Psoas muscle (tissue), 8 donors: ENCODE data around the gene DMAC2. TPM values are rescaled to one million over a fixed set of nuclear protein-coding genes. Genes with fewer than 3 reads are reported as not detected.
A peak's percentile ranks its signal among the peaks of the same experiment; 100 is the strongest.

ENCODE experiments used
- ATAC-seq, 4 donors: fragments of 200-7000 bp; cut with Tn5 transposase; one replicate each; pipeline ENCODE4 v1.9.1; 2020; ENCODE audit warnings: moderate library complexity in 3 of 4, mild to moderate bottlenecking in 2 of 4
- DNase-seq, 2 donors: peaks; one replicate each; pipeline ENCODE4 v3.0.0-alpha.2; 2020
- H3K27ac ChIP-seq: fragments of 200-600 bp; one replicate; pipeline ENCODE4 v1.8.0; 2022
- H3K27me3 ChIP-seq, 3 donors: fragments of 200-600 bp in 1 of 3; one replicate each; pipeline versions ENCODE4 v1.6.1 to v1.8.0; 2013 to 2022; ENCODE audit warnings: low read length in 2 of 3, mild to moderate bottlenecking in 2 of 3, moderate library complexity in 1 of 3; ENCODE audit not compliant: insufficient read depth in 3 of 3
- H3K36me3 ChIP-seq, 2 donors: fragments of 200-600 bp in 1 of 2; one replicate each; pipeline versions ENCODE4 v1.6.1 to v1.8.0; 2013 to 2022; ENCODE audit warnings: low read depth in 1 of 2, mild to moderate bottlenecking in 1 of 2, moderate library complexity in 1 of 2; ENCODE audit not compliant: insufficient read depth in 1 of 2
- H3K4me1 ChIP-seq: fragments of 200-600 bp; one replicate; pipeline ENCODE4 v1.8.0; 2022
- H3K4me3 ChIP-seq: fragments of 200-600 bp; one replicate; pipeline ENCODE4 v1.8.0; 2022; ENCODE audit warnings: mild to moderate bottlenecking
- H3K9me3 ChIP-seq: fragments of 200-600 bp; one replicate; pipeline ENCODE4 v1.8.0; 2022
- CTCF ChIP-seq: fragments of 200-600 bp; IDR thresholded peaks from one replicate; pipeline ENCODE4 v1.8.0; 2022; ENCODE audit warnings: antibody characterized with exemption
- WGBS, 3 donors: extraction: QIAGEN DNeasy Blood & Tissue Kit; methylation state at CpG; one replicate each; pipeline versions ENCODE4 v1.1.6 to v1.1.7; 2013; 5-methylcytosine and 5-hydroxymethylcytosine counted together
- intact Hi-C, 2 donors: fragments of 100-400 bp; cut with DNase I; formaldehyde crosslinking; loops; one replicate each; pipeline versions ENCODE4 v1.11.0 to v1.14.2; 2022
- polyA plus RNA-seq, 3 donors: library from polyadenylated mRNA; stranded (reverse); fragments of 200-250 nt; gene quantifications; one replicate each; pipeline ENCODE4 v1.2.3, GENCODE V29; 2013
- total RNA-seq, 4 donors: library from RNA; stranded (reverse); fragmentation: NEBNext Ultra II Directional in 2 of 4; extraction: Animal tissue kit (Norgen Biotek cat#: 25700) in 2 of 4; gene quantifications; one replicate each; pipeline versions ENCODE4 v1.2.1 to v1.2.4, GENCODE V29; 2021 to 2023
- donor health status: healthy with polysubstance abuse.
- donor health status: DM: no; HTN: no; CAD: no; lungs with moderate emphysema.
- donor health status: Bipolar disorder and iron deficiency.
- donor health status: healthy.
- donor health status: DM: yes; HTN: yes; CAD: no.
- donor health status: DM: no; HTN: no; CAD: no.
- donor health status: DM: no; HTN: no; CAD: no.
- donor health status: DM: yes; HTN: yes; CAD: no.

Gene DMAC2
- total and polyA plus RNA-seq, 7 donors, result 37.6 to 113 (median 68.5) TPM

- no peak overlapping the region for H3K27ac ChIP-seq
- peaks cover 5% of the 10 kb centered on the region for H3K4me1 ChIP-seq
- no peaks in the 10 kb centered on the region for H3K36me3 ChIP-seq
- TF ChIP-seq CTCF, result no peak
- H3K9me3 ChIP-seq, result no peaks in the 10 kb centered on the region
- H3K4me3 ChIP-seq, result no peak overlapping the region
- WGBS, 3 donors, result 57 to 62% (median 61%) methylated on average over 3 of the region's 3 CpGs
- H3K27me3 ChIP-seq, result peaks cover 0 to 3% (median 0%) of the 10 kb centered on the region in 3 donors
- ATAC-seq (no peak), DNase-seq (no peak)
- intact Hi-C loops, result loop anchor here in 1 of 2 donors (2.0 to 5.0 kb wide), 4 partner anchors 87 to 297 kb away; no protein-coding TSS in a partner anchor
These were observed 10.1 kb upstream of the DMAC2 start for GRCh38 chr19:41449865-41450178.

- WGBS, 3 donors, result 2 to 3% (median 3%) methylated on average over 22 of the region's 22 CpGs
- peaks cover 5% of the 10 kb centered on the region for H3K4me1 ChIP-seq
- no peaks in the 10 kb centered on the region for H3K36me3 ChIP-seq
- ATAC-seq (peak; percentile 76 to 92 (median 88)), DNase-seq (peak; percentile 79 to 84)
- H3K9me3 ChIP-seq, result no peaks in the 10 kb centered on the region
- H3K4me3 ChIP-seq, result peak overlapping the region; percentile 52
- TF ChIP-seq CTCF, result peak; percentile 96
- intact Hi-C loops, result loop anchor here in 1 of 2 donors (2.0 to 5.0 kb wide), 3 partner anchors 88 to 298 kb away; no protein-coding TSS in a partner anchor
- no peak overlapping the region for H3K27ac ChIP-seq
- H3K27me3 ChIP-seq, result peaks cover 0 to 3% (median 0%) of the 10 kb centered on the region in 3 donors
These were observed 9.6 kb upstream of the DMAC2 start for GRCh38 chr19:41449079-41449864.

GRCh38 chr19:41447732-41448332, 8.1 kb upstream of the DMAC2 start:
- WGBS, 3 donors, result 57 to 59% (median 59%) methylated on average over 12 of the region's 12 CpGs
- TF ChIP-seq CTCF, result no peak
- Histone ChIP-seq H3K4me1 (peaks cover 5% of the 10 kb centered on the region), H3K9me3 (no peaks in the 10 kb centered on the region), H3K36me3 (no peaks in the 10 kb centered on the region), H3K27me3 (peaks cover 0 to 4% (median 3%) of the 10 kb centered on the region in 3 donors), H3K4me3 (peak overlapping the region; percentile 35), H3K27ac (no peak overlapping the region)
- intact Hi-C loops, result loop anchor here in 1 of 2 donors (2.0 to 5.0 kb wide), 3 partner anchors 89 to 299 kb away; no protein-coding TSS in a partner anchor
- DNase-seq (no peak), ATAC-seq (no peak)

GRCh38 chr19:41445575-41445974, 5.9 kb upstream of the DMAC2 start:
- TF ChIP-seq CTCF, result no peak
- Histone ChIP-seq H3K36me3 (no peaks in the 10 kb centered on the region), H3K4me1 (peaks cover 5% of the 10 kb centered on the region), H3K9me3 (no peaks in the 10 kb centered on the region), H3K27ac (no peak overlapping the region), H3K4me3 (no peak overlapping the region), H3K27me3 (peaks cover 0 to 4% (median 3%) of the 10 kb centered on the region in 3 donors)
- intact Hi-C loops, result loop anchor here in 1 of 2 donors (5.0 kb wide), 2 partner anchors 92 to 302 kb away; no protein-coding TSS in a partner anchor
- DNase-seq, result no peak
- WGBS, 3 donors, result 52 to 57% (median 55%) methylated on average over 5 of the region's 5 CpGs
- no peak for ATAC-seq
